ENCODE measurements around the gene UBAC1.

DNA sequence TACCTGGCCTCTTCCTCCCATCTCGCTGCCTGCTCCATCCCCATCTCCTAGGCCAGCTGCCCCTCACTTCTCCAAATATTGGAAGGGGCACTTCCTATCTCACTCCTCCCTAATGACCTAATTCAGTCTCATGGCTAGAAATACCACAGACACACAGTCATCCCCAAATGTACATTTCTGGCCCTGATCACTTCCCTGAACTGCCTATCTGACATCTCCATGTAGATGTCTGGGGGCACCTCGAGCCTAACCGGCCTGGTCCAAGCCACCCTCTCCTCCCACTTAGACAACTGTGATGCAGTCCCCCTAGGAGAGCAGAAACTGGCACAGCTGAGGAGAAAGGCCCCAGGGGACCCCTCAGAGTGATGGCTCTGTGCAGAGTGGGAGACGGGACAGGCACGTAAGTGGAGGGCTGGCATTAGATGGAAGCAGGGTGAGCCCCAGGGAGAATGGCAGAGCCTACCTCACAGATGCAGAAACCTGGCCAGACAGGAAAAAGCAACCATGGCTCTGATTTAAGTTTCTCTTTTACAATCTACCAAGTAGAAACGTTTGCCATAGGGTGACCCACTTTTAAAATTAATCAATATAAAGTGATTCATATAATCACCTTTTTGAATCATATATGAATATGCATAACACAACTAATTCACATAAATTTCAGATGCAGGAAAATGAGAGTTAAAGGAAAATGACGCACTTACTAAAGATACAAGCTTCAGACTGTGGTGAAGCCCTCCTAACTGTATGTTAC lies 75.9 kb downstream of the UBAC1 start:
- TF ChIP-seq CTCF (IDR thresholded peaks at IDR 0.05; ENCODE audit: low read depth, low read length, missing input control) = no peak
- no peak for TF ChIP-seq YY1 (IDR thresholded peaks at IDR 0.05)
- no peak for TF ChIP-seq JUND (IDR thresholded peaks at IDR 0.05)
- no peak for TF ChIP-seq TAF1 (conservative IDR thresholded peaks at IDR 0.05)
- no peak for TF ChIP-seq HNF4G (IDR thresholded peaks at IDR 0.05)
- no peak for TF ChIP-seq SP1 (IDR thresholded peaks at IDR 0.05)
- TF ChIP-seq, protein P1, sequence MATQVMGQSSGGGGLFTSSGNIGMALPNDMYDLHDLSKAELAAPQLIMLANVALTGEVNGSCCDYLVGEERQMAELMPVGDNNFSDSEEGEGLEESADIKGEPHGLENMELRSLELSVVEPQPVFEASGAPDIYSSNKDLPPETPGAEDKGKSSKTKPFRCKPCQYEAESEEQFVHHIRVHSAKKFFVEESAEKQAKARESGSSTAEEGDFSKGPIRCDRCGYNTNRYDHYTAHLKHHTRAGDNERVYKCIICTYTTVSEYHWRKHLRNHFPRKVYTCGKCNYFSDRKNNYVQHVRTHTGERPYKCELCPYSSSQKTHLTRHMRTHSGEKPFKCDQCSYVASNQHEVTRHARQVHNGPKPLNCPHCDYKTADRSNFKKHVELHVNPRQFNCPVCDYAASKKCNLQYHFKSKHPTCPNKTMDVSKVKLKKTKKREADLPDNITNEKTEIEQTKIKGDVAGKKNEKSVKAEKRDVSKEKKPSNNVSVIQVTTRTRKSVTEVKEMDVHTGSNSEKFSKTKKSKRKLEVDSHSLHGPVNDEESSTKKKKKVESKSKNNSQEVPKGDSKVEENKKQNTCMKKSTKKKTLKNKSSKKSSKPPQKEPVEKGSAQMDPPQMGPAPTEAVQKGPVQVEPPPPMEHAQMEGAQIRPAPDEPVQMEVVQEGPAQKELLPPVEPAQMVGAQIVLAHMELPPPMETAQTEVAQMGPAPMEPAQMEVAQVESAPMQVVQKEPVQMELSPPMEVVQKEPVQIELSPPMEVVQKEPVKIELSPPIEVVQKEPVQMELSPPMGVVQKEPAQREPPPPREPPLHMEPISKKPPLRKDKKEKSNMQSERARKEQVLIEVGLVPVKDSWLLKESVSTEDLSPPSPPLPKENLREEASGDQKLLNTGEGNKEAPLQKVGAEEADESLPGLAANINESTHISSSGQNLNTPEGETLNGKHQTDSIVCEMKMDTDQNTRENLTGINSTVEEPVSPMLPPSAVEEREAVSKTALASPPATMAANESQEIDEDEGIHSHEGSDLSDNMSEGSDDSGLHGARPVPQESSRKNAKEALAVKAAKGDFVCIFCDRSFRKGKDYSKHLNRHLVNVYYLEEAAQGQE (IDR thresholded peaks at IDR 0.05) = no peak
- no peak for TF ChIP-seq GABPA (IDR thresholded peaks at IDR 0.05 in 1 of 2, conservative IDR thresholded peaks at IDR 0.05 in 1 of 2)
- TF ChIP-seq EGR1 (IDR thresholded peaks at IDR 0.05; ENCODE audit: low read depth in 2 of 2) = no peak
- TF ChIP-seq, protein P2, sequence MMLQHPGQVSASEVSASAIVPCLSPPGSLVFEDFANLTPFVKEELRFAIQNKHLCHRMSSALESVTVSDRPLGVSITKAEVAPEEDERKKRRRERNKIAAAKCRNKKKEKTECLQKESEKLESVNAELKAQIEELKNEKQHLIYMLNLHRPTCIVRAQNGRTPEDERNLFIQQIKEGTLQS (IDR thresholded peaks at IDR 0.05) = no peak
- no peak for TF ChIP-seq RAD21 (IDR thresholded peaks at IDR 0.05)
- TF ChIP-seq FOXA2 (IDR thresholded peaks at IDR 0.05) = no peak
- TF ChIP-seq, protein P3, sequence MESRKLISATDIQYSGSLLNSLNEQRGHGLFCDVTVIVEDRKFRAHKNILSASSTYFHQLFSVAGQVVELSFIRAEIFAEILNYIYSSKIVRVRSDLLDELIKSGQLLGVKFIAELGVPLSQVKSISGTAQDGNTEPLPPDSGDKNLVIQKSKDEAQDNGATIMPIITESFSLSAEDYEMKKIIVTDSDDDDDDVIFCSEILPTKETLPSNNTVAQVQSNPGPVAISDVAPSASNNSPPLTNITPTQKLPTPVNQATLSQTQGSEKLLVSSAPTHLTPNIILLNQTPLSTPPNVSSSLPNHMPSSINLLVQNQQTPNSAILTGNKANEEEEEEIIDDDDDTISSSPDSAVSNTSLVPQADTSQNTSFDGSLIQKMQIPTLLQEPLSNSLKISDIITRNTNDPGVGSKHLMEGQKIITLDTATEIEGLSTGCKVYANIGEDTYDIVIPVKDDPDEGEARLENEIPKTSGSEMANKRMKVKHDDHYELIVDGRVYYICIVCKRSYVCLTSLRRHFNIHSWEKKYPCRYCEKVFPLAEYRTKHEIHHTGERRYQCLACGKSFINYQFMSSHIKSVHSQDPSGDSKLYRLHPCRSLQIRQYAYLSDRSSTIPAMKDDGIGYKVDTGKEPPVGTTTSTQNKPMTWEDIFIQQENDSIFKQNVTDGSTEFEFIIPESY (IDR thresholded peaks at IDR 0.05) = no peak

All from liver (tissue), 3 donors.